ENCODE results near the gene NOTO. TPM values are rescaled to one million over a fixed set of nuclear protein-coding genes. Genes with fewer than 3 reads are reported as not detected.

Gene NOTO
- total RNA-seq, 1 experiment from 2014 or later: 0.66 TPM

DNA sequence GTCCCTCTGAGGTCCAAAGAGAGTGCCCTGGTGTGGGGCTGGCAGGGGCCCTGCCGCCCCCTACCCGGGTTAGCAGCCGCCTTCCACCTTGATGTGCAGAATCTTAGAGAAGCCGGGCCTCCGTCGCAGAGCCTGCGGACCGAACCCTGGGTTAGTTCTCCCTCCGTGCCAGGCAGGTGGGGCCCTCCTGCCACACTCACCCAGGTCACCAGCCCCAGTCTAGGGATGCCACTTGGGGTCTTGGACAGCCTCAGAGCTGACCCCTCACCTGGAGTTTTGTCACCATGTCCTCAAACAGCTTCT, 56.5 kb downstream of the NOTO start:
- no peak overlapping the region for H3K23ac ChIP-seq (ENCODE audit: insufficient read length, low read depth, low read length)
- H3K56ac ChIP-seq (ENCODE audit: insufficient read length, low read depth, low read length): no peak overlapping the region
- no peak overlapping the region for H2BK5ac ChIP-seq (ENCODE audit: insufficient read length, low read length)
- no CpG with 5 or more reads among the region's 9 CpGs for WGBS (ENCODE audit: extremely low coverage, insufficient read length, low lambda C conversion rate)
- no peak overlapping the region for H3K4ac ChIP-seq (ENCODE audit: low read depth, low read length)
- Mint-ChIP-seq H3K9me3 (no peaks in the 10 kb centered on the region; a peak in 1 of 5 replicates), H3K4me1 (peaks cover 17 to 18% of the 10 kb centered on the region in 2 experiments), H3K36me3 (ENCODE audit: insufficient read depth in 1 of 3, low read depth in 3 of 3) (peaks cover 13 to 44% (median 20%) of the 10 kb centered on the region in 3 experiments; a peak in 6 of 7 replicates), H3K4me3 (no peak overlapping the region), H3K27me3 (ENCODE audit: low read depth) (no peaks in the 10 kb centered on the region; the same call in 1 of the 2 replicates), H3K27ac (no peak overlapping the region)
- H3K18ac ChIP-seq (ENCODE audit: insufficient read length, low read depth, low read length): no peak overlapping the region
- no peak overlapping the region for H3K9ac ChIP-seq (ENCODE audit: extremely low read depth, insufficient read length, low read length)
- H3K79me2 ChIP-seq (ENCODE audit: insufficient read depth, low read length): no peaks in the 10 kb centered on the region
- H2BK15ac ChIP-seq (ENCODE audit: low read depth, low read length): no peak overlapping the region
- no peak overlapping the region for H3K14ac ChIP-seq (ENCODE audit: insufficient read depth, low read length)
- no peak overlapping the region for H4K5ac ChIP-seq (ENCODE audit: insufficient read length, low read depth, low read length)
- H2BK120ac ChIP-seq (ENCODE audit: low read depth, low read length, poor library complexity, severe bottlenecking): no peak overlapping the region
- H3K27ac ChIP-seq (ENCODE audit: insufficient read length, low read depth, low read length): no peak overlapping the region
- H3K9me3 ChIP-seq (ENCODE audit: control insufficient read depth, low read depth, low read length): no peaks in the 10 kb centered on the region
- no peak overlapping the region for H2AFZ ChIP-seq (ENCODE audit: low read length)
- no peaks in the 10 kb centered on the region for H3K79me1 ChIP-seq (ENCODE audit: insufficient read depth, low read depth, low read length, poor library complexity, severe bottlenecking)
- H2AK5ac ChIP-seq (ENCODE audit: insufficient read length, low read length): no peak overlapping the region
- no peaks in the 10 kb centered on the region for H3K4me1 ChIP-seq (ENCODE audit: insufficient read depth, low read length)
- no peak overlapping the region for H3K4me2 ChIP-seq (ENCODE audit: insufficient read depth, insufficient read length, low read length)
- H2BK20ac ChIP-seq (ENCODE audit: low read depth, low read length, poor library complexity, severe bottlenecking): no peak overlapping the region
- H4K91ac ChIP-seq (ENCODE audit: insufficient read length, low read depth, low read length): no peak overlapping the region
- H3K23me2 ChIP-seq (ENCODE audit: insufficient read length, low read depth, low read length, poor library complexity, severe bottlenecking): no peaks in the 10 kb centered on the region
- H3T11ph ChIP-seq (ENCODE audit: low read length): no peak overlapping the region
- no peak overlapping the region for H2BK12ac ChIP-seq (ENCODE audit: insufficient read length, low read depth, low read length)
- H3K27me3 ChIP-seq (ENCODE audit: insufficient read depth, low read length): no peaks in the 10 kb centered on the region
- TF ChIP-seq, protein P1, sequence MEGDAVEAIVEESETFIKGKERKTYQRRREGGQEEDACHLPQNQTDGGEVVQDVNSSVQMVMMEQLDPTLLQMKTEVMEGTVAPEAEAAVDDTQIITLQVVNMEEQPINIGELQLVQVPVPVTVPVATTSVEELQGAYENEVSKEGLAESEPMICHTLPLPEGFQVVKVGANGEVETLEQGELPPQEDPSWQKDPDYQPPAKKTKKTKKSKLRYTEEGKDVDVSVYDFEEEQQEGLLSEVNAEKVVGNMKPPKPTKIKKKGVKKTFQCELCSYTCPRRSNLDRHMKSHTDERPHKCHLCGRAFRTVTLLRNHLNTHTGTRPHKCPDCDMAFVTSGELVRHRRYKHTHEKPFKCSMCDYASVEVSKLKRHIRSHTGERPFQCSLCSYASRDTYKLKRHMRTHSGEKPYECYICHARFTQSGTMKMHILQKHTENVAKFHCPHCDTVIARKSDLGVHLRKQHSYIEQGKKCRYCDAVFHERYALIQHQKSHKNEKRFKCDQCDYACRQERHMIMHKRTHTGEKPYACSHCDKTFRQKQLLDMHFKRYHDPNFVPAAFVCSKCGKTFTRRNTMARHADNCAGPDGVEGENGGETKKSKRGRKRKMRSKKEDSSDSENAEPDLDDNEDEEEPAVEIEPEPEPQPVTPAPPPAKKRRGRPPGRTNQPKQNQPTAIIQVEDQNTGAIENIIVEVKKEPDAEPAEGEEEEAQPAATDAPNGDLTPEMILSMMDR (conservative IDR thresholded peaks at IDR 0.05): no peak
- H4K20me1 ChIP-seq (ENCODE audit: control insufficient read depth, insufficient read depth, insufficient read length): no peaks in the 10 kb centered on the region
- no peak overlapping the region for H4K8ac ChIP-seq (replicated peaks; ENCODE audit: insufficient read length, low read depth, low read length)
- DNase-seq: no peak

Data from H9 (cell line).